NB4 (cell line): ENCODE measurements around the gene RGPD3.
"Not testable (repeated sequence)": the region's sequence is repeated elsewhere in the genome, so short reads cannot be mapped to it uniquely, and the experiment has no call there.

ENCODE experiments used
- POLR2A ChIP-seq: IDR thresholded peaks from 2 replicates; pipeline ENCODE4 v1.6.1; 2011; ENCODE audit warnings: mild to moderate bottlenecking; ENCODE audit not compliant: insufficient read length; ENCODE audit errors: extremely low read depth
- TF ChIP-seq, protein P1 (sequence below): IDR thresholded peaks from one replicate; pipeline ENCODE4 v1.5.1; 2012; ENCODE audit warnings: low read depth, low read length

DNA sequence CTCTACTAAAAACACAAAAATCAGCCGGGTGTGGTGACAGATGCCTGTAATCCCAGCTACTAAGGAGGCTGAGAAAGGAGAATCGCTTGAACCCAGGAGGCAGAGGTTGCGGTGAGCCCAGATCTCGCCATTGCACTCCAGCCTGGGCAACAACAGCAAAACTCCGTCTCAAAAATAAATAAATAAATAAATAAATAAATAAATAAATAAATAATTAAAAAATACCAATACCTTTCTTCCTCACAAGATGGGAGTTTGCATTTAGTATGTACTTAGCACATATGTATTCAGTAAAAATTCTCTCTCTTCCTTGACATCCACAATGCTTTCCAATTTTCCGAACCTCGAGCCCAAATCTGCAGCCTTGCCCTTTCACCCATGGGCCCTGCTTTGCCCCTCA, 32.1 kb upstream of the RGPD3 start:
- not testable (repeated sequence) for TF ChIP-seq POLR2A
- TF ChIP-seq, protein P1, sequence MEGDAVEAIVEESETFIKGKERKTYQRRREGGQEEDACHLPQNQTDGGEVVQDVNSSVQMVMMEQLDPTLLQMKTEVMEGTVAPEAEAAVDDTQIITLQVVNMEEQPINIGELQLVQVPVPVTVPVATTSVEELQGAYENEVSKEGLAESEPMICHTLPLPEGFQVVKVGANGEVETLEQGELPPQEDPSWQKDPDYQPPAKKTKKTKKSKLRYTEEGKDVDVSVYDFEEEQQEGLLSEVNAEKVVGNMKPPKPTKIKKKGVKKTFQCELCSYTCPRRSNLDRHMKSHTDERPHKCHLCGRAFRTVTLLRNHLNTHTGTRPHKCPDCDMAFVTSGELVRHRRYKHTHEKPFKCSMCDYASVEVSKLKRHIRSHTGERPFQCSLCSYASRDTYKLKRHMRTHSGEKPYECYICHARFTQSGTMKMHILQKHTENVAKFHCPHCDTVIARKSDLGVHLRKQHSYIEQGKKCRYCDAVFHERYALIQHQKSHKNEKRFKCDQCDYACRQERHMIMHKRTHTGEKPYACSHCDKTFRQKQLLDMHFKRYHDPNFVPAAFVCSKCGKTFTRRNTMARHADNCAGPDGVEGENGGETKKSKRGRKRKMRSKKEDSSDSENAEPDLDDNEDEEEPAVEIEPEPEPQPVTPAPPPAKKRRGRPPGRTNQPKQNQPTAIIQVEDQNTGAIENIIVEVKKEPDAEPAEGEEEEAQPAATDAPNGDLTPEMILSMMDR: not testable (repeated sequence)
